Suppressor macrophage treated with lipopolysaccharide for 1 hour (primary cell): Measurements from ENCODE around the gene ERCC3.
"Not testable (repeated sequence)": the region's sequence is repeated elsewhere in the genome, so short reads cannot be mapped to it uniquely, and the experiment has no call there.

Experiments
- DNase-seq, 3 donors: peaks; one replicate each; pipeline ENCODE4 v3.0.0-alpha.2; 2020 to 2022

Gene ERCC3

DNA sequence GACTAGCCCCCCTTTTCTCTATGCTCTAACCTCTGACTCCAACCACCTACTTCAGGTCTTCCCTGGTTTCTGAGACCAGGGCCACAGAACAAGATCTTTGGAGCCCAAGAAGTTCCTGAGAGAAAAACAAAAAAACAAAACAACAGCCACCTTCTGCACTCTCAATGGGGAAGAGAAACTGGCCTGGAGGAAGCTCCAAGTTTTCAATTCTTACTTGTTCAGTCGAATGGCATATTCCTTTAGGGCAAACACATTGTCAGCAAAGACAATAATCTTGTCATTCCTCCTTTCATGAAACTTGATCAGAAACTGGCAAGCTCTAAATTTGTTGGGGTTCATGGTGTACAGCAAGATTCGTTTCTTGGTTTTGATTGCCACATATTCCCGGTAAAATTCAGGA is 15.0 kb downstream of the ERCC3 start:
- peak; percentile 17 to 43 (median 38) for DNase-seq

- DNase-seq, result peak; percentile 17 to 35 (median 27)
Measured at GRCh38 chr2:127277028-127277427, 16.9 kb downstream of the ERCC3 start.

- no peak for DNase-seq
Measured at GRCh38 chr2:127275789-127276188, 18.2 kb downstream of the ERCC3 start.

DNA sequence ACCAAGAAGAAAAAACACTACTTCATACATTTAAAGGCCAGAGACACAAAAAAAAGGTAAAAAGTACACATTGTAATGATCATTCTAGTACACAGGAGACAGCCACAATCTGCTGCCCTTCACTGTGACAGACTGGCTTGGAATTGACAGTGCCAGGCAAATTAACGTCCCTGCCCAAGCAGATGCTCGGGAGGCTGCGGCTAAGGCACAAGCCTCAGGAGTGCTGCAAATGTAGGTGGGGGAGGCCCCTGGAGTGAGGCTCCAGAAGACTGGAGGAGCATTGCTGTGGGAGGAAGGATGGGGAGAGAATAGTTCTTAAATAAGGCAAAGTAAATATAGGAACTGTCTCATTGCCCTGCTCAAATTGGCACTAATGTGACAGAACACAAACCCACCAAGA is 18.6 kb downstream of the ERCC3 start:
- no peak for DNase-seq

- DNase-seq, result no peak
Measured at GRCh38 chr2:127270663-127271062, 23.3 kb downstream of the ERCC3 start.

GRCh38 chr2:127261804-127262406 is 32.0 kb downstream of the ERCC3 start:
- no peak for DNase-seq

DNA sequence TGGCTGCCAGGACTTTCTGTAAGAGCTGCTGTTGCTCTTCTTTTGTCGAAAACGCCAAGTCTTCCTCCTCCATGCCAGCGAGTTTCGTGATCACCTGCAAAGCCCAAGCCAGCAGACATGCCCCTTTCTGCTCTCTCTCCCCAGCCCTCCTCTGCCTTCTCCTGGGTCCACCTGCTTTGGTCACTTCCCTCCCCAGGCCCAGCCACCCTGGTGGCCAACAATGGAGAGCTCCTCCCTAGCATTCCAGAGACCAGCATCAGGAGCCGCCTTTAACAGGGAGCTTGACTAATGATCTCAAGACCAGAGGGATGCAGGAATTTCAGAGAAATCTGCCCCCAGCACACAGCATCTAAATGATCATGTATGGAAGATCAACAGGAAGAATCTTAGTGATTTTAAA is 34.6 kb downstream of the ERCC3 start:
- DNase-seq, result no peak

DNA sequence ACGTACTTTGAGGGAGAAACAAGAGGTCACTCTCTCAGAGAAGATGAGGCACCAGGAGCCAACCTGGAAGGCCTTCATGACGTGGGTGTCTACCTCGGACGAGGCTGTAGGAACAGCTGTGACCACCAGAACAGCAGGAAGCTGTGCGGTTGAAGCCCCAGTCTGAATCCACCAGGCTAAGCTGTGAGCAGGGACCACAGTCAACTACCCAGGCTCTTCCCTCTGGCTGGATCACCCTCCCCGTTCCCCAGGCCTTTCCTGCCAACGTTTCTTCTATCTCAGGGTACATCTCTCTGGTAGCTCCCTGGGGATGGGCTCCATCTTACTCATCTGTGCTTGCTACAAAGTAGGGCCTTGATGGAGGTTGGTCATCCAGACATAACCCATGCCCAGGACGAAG is 37.1 kb downstream of the ERCC3 start:
- DNase-seq, result no peak

- no peak for DNase-seq
Measured at GRCh38 chr2:127256381-127256780, 37.6 kb downstream of the ERCC3 start.

DNA sequence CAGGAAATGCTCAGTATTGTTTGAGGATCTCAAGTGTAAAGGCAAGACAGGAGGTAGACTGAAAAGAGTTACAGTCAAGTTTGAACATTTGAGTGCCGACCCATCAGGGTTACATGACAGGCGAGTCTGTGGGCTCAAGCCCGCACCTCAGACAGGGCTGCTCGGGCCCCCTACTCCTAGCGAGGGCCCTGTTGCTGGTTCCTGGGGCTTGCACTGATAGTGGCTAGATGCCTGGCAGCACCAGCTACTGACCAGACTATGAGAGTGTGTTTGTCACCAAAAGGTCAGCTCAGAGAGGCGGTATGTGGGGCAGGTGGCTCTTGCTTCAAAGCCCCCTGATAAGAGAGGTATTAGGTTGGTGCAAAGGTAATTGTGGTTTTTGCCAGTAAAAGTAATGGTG is 38.2 kb downstream of the ERCC3 start:
- DNase-seq, result no peak

DNA sequence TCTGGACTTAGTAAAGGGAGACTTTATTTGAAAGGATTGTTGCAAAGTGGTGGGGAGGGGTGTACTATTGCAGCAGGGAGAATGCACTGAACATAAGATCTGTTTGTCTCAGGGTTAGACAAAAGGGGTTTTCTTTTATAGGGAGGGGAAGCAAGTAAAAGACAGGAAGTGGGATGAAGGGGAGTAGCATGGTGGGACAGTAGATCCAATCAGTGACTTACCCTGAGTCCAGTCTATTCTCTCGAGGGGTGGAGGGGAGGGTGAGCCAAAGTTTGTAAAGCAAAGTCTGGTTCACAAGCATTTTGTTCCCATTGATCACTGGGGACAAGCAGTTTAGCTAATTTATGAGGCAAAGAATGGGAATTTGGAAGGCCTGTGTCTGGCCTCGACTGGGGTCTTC is 38.8 kb downstream of the ERCC3 start:
- no peak for DNase-seq

DNA sequence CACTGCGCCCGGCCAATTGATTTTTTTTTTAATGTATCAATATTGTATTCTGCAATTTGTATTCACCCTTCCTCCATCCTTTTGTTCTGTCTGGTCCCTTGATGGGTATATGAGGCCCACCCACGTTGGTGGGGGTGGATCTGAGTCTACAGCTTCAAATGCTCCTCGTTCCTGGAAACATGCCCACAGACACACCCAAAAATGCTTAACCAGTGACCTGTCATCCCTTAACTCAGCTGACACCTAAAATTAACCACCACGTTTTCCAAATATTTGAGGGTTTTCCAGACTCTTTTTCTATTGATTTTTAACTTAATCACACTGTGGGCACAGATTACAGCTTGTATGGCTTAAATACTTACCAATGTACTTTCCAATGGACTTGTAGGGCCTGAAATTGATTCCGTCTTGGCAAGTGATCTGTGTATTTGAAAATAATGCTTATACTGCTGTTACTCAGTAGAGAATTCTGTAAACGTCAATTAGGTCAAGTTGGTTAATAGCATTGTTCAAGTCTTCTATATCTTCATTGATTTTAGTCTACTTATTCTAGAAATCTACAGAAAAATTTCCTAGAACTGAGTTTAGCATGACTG is 39.5 kb downstream of the ERCC3 start:
- no peak for DNase-seq

DNA sequence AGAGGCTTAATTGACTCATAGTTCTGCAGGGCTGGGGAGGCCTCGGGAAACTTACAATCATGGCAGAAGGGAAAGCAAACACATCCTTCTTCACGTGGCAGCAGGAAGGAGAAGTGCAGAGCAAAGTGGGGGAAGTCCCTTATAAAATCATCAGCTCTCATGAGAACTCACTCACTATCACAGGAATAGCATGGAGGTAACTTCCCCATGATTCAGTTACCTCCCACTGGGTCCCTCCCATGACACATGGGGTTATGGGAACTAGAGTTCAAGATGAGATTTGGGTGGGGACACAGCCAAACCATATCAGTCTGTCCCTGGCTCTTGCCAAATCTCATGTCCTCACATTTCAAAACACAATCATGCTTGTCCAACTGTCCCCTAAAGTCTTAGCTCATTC is 52.8 kb downstream of the ERCC3 start:
- DNase-seq, result peak; percentile 73 to 87 (median 78)

DNA sequence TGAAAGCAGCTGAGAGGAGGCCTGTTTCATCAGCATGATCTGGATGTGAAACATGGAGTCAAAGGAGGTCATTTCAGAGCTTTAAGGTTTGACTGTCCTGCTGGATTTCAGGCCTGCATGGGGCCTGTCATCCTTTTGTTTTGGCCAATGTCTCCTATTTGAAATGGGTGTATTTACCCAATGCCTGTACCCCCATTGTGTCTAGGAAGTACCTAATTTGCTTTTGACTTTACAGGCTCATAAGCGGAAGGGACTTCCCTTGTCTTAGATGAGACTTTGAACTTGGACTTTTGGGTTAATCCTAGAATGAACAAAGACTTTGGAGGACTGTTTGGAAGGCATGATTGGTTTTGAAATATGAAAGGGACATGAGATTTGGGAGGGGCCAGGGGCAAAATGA is 54.5 kb downstream of the ERCC3 start:
- DNase-seq, result no peak

DNA sequence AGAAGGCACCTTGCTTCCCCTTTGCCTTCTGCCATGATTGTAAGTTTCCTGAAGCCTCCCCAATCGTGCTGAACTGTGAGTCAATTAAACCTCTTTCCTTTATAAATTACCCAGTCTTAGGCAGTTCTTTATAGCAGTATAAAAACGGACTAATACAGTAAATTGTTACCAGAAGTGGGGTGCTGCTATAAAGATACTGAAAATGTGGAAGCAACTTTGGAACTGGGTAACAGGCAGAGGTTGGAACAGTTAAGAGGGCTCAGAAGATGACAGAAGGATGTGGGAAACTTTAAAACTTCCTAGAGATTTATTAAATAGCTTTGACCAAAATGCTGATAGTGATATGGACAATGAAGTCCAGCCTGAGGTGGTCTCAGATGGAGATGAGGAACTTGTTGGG is 56.2 kb downstream of the ERCC3 start:
- DNase-seq, result not testable (repeated sequence)

DNA sequence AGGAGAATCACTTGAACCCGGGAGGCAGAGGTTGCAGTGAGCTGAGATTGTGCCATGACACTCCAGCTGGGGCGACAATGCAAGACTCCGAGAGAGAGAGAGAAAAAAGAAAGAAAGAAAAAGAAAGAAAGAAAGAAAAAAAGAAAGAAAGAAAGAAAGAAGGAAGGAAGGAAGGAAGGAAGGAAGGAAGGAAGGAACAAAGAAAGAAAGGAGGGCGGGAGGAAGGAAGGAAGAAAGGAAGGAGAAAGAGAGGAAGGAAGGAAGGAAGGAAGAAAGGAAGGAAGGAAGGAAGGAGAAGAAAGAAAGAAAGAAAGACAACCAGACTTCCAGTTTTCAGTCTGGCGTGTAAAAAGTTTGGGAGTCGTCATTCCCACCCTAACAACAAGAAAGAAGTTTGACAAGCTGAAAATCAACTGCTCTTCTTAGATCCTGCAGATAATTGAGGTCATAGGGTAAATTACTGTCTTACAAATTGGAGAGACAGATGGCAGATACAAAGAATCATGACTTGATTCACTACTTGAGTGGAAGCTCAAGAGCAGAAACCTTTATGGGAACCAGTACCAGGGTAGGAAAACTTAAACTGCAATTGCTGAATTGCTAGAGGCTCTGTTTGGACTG is 58.8 kb downstream of the ERCC3 start:
- no peak for DNase-seq

- DNase-seq, result peak; percentile 52 to 85 (median 82)
Measured at GRCh38 chr2:127233710-127234109, 60.2 kb downstream of the ERCC3 start.

DNA sequence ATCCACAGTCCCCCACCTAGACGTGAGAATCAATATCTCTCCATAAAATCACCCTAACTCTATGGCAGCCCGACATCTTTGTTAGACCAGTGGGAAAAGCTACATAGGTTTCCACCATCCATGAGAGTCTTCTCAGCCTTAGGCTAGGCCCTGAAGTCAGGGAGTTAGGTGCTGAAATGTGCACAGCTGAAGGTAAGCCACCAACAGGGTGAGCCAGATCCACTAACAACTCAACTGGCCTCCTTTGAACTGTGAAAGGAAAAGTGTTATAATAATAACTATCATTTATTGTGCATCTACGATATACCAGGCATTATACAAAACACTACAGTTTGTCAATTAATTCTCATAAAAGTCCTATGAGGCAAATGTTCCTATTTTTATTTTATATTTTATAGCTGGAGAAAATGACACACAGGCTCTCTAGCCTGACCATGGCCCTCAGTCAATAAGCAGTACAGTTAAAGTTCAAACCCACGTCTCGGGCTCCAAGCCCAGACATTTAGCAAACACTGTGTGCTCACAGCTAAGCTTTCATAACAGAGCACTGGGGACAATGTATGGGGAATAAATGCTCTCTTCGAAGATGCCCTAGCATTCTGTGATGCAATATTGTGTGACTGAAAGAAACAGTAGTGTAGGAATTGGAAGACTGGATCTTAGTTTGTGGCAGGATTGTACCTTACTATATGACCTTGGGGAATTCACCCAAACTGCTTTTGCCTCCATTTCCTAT is 62.6 kb downstream of the ERCC3 start:
- no peak for DNase-seq

DNA sequence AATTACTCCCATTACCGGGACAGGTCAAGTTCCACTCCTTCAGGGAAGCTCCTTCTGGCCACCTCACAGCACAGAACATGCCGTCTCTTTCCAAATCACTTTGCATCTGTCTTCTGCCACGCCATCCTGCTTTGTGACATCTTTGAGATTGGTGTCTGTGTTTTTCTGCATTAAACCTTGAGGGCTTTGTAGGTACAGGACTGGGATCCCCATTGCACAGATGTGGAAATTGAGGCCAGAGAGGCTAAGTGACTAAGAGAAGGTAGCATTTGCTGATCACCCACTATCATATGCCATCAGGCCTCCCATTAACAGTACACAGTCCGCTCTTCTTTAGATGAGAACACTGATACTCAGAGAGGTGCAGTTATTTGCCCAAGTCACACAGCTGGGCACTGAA is 64.4 kb downstream of the ERCC3 start:
- no peak for DNase-seq

GRCh38 chr2:127228102-127228501 is 65.8 kb downstream of the ERCC3 start:
- DNase-seq, result no peak

- not testable (repeated sequence) for DNase-seq
Measured at GRCh38 chr2:127227264-127227660, 66.7 kb downstream of the ERCC3 start.

GRCh38 chr2:127226520-127227263 is 67.3 kb downstream of the ERCC3 start:
- DNase-seq, result peak; percentile 59 to 78 (median 68)

- no peak for DNase-seq
Measured at GRCh38 chr2:127226132-127226519, 67.8 kb downstream of the ERCC3 start.
